Skeletal muscle tissue (tissue), 4 donors: ENCODE results near the gene CELA2B. TPM values are rescaled to one million over a fixed set of nuclear protein-coding genes. Genes with fewer than 3 reads are reported as not detected.
"Not testable (repeated sequence)": the region's sequence is repeated elsewhere in the genome, so short reads cannot be mapped to it uniquely, and the experiment has no call there.

ENCODE experiments used
- H3K27ac ChIP-seq: one replicate; pipeline ENCODE4 v1.7.0; 2013; ENCODE audit warnings: mild to moderate bottlenecking, low read depth, low read length, inconsistent platforms
- H3K27me3 ChIP-seq, 3 donors: one replicate each; pipeline ENCODE4 v1.7.0; 2013; ENCODE audit warnings: low read length in 3 of 3; ENCODE audit not compliant: control insufficient read depth in 3 of 3, insufficient read depth in 3 of 3
- H3K36me3 ChIP-seq, 3 donors: one replicate each; pipeline ENCODE4 v1.7.0; 2013; ENCODE audit warnings: low read length in 3 of 3; ENCODE audit not compliant: control insufficient read depth in 3 of 3, insufficient read depth in 3 of 3
- H3K4me1 ChIP-seq, 3 donors: one replicate each; pipeline ENCODE4 v1.7.0; 2013; ENCODE audit warnings: low read length in 3 of 3, mild to moderate bottlenecking in 3 of 3; ENCODE audit not compliant: control insufficient read depth in 3 of 3, insufficient read depth in 3 of 3
- H3K4me3 ChIP-seq, 3 donors: one replicate each; pipeline ENCODE4 v1.7.0; 2013; ENCODE audit warnings: low read length in 3 of 3
- H3K9ac ChIP-seq, 3 donors: one replicate each; pipeline ENCODE4 v1.7.0; 2013; ENCODE audit warnings: low read length in 3 of 3, mild to moderate bottlenecking in 3 of 3, moderate library complexity in 2 of 3, low read depth in 1 of 3
- H3K9me3 ChIP-seq, 3 donors: one replicate each; pipeline ENCODE4 v1.7.0; 2013; ENCODE audit warnings: low read length in 3 of 3; ENCODE audit not compliant: control insufficient read depth in 3 of 3
- total RNA-seq: library from RNA; depleted of rRNA; stranded (reverse); fragments of >200 nt; gene quantifications from one replicate; pipeline ENCODE4 v1.2.3, GENCODE V29; 2014
- donor health status: Osteomylitis.

CELA2B gene
- total RNA-seq, 1 donor from 2014 or later = 1.6 TPM

DNA sequence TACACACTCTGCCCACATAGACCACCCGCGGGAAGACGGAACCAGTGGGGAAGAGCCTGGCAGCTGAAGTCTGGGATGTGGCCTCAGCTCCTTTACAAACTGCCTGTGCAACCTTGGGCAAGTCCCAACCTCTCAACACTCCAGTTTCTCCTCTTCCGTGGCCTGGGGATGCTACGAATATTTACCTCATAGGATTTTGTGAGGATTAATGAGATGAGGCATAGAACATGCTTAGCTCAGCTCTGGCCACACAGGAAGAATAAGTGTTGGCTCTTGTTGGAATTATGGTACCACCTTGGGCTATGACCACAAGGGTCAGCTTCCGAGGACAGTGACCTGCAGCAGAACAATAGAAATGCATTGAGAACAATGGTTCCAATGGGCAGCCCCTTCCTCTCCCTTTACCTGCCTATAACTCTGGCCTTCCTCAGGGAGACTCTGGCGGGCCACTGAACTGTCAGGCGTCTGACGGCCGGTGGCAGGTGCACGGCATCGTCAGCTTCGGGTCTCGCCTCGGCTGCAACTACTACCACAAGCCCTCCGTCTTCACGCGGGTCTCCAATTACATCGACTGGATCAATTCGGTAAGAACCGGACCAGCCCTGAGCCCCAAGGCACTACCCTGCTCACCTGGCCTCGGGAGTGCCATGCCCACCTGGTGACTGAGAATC lies 8.8 kb upstream of the CELA2B start:
- not testable (repeated sequence) for H3K27me3 ChIP-seq, H3K27ac ChIP-seq, H3K36me3 ChIP-seq, H3K9ac ChIP-seq, H3K4me1 ChIP-seq, H3K9me3 ChIP-seq, H3K4me3 ChIP-seq

DNA sequence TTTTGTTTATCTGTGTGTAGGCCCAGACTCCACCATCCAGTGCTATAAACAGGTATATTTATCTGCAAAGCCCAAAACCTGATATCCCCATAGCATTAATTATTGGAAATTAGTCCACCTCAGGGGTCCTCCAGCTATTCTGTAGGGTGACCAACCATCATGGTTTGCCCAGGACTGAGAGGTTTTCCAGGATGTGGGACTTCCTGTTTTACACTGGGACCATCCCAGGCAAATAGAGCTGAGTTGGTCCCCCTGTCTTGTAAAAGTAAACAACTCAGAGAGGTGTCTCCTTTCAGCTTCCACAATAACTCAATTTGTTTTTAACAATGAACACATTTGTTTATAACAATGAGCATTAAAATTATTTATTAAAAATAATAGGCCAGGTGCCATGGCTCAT lies 7.8 kb upstream of the CELA2B start:
- H3K36me3 ChIP-seq = no peaks in the 10 kb centered on the region
- H3K4me3 ChIP-seq = no peak overlapping the region
- H3K27ac ChIP-seq = no peak overlapping the region
- no peaks in the 10 kb centered on the region for H3K4me1 ChIP-seq
- no peaks in the 10 kb centered on the region for H3K9me3 ChIP-seq
- H3K9ac ChIP-seq = no peak overlapping the region
- peaks cover 0 to 8% (median 0%) of the 10 kb centered on the region in 3 donors for H3K27me3 ChIP-seq

DNA sequence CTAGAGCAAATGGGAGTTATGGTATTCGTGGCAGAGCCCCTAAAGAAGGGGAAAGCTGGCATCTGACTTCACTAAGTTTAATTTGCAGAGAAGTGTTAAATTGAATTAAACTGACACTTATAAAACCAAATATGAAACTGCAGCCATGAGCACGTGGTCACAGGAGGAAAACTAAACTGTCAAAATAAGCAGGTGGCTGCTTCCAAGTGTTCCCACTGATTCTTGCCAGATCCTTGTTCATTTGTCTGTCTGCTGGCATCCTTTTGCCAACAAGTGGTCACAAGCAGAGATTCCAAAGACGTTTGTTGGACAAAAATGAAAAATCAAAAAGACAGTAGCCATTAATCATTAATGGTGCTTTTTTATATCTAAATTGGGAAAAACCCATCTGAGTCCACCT lies 6.5 kb upstream of the CELA2B start:
- Histone ChIP-seq H3K9me3 (no peaks in the 10 kb centered on the region), H3K27ac (no peak overlapping the region), H3K27me3 (peaks cover 0 to 8% (median 0%) of the 10 kb centered on the region in 3 donors), H3K4me1 (no peaks in the 10 kb centered on the region), H3K4me3 (no peak overlapping the region), H3K9ac (no peak overlapping the region), H3K36me3 (no peaks in the 10 kb centered on the region)

DNA sequence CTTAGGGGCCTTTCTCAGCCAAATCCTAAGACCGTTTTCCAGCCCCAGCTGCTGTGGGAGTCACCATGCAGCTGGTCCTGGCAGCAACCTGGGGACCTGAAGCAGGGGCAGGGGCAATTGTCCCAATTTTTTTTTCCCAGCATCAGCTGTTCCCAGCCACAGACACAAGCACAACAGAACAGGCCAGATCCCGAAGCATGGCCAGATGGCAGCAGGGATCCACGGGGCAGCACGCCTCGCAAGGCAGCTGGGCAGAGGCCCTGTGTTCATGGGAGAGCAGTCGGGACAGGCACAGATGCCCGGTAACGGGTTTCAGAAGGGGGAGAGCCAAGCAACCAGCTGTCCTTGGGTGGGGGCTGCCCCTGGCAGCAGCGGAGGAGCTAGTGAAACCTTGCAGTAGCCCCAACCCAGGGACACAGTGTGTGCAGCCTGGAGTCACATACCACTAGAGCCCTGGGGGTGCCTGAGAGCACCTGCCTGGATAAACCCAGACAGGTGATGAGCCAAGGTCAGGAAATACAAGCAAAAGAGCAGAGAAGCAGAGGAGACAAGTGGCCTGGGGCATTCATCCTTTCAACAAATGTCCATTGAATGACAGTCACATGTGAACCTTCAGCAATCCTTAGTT lies 6.0 kb upstream of the CELA2B start:
- not testable (repeated sequence) for H3K4me1 ChIP-seq, H3K9me3 ChIP-seq, H3K27me3 ChIP-seq, H3K36me3 ChIP-seq, H3K27ac ChIP-seq, H3K4me3 ChIP-seq, H3K9ac ChIP-seq

DNA sequence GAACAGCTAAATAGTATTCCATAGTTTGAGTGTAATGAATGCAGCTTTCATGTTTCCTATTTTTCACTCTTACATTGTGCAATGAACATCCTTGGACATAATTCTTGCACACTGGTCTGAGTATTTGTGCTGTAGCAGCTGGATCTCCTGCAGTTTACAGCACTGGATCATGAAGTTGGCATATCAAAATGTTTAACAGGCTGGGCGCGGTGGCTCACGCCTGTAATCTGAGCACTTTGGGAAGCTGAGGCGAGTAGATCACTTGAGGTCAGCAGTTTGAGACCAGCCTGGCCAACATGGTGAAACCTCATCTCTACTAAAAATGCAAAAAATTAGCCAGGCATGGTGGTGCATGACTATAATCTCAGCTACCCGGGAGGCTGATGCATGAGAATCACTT lies 4.8 kb upstream of the CELA2B start:
- not testable (repeated sequence) for H3K4me1 ChIP-seq, H3K36me3 ChIP-seq, H3K4me3 ChIP-seq, H3K9me3 ChIP-seq, H3K27me3 ChIP-seq, H3K27ac ChIP-seq, H3K9ac ChIP-seq

DNA sequence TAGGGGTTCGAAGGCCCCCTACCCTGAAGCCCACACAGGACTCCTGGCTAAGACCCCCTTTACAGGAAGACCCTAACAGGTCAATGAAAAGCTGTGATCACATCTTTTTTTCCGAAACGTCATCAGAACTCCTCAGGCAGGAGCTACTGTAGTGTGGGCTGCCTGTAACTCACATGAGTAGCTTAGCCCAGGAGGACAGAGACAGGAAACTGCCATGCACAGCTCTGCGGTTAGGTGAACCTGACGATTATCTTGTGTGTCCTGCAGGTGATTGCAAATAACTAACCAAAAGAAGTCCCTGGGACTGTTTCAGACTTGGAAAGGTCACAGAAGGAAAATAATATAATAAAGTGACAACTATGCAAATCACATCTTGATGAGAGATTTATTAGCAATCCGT lies 4.2 kb upstream of the CELA2B start:
- not testable (repeated sequence) for H3K4me1 ChIP-seq, H3K9me3 ChIP-seq, H3K27ac ChIP-seq, H3K9ac ChIP-seq, H3K27me3 ChIP-seq, H3K36me3 ChIP-seq, H3K4me3 ChIP-seq

DNA sequence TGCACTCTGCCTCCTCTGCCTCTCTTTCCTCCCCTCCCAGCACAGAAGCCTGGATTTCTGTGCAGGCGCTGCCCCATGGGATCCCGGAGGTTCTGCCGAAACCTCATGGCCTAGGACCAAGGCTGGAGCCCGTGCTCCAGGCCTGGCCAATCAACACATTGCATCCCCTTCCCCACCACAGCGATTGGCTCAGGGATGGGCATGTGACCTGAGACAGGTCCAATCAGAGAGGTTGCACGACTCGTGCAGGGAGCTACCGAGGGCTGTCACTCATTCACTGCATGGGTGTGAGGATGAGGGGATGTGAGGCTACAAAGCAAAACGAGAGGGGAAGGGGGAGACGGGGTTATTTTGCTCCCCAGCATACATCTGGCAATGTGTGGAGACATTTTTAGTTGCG lies 3.3 kb upstream of the CELA2B start:
- Histone ChIP-seq H3K36me3 (no peaks in the 10 kb centered on the region), H3K4me3 (no peak overlapping the region), H3K4me1 (no peaks in the 10 kb centered on the region), H3K9ac (no peak overlapping the region), H3K9me3 (no peaks in the 10 kb centered on the region), H3K27ac (no peak overlapping the region), H3K27me3 (peaks cover 0 to 8% (median 0%) of the 10 kb centered on the region in 3 donors)

DNA sequence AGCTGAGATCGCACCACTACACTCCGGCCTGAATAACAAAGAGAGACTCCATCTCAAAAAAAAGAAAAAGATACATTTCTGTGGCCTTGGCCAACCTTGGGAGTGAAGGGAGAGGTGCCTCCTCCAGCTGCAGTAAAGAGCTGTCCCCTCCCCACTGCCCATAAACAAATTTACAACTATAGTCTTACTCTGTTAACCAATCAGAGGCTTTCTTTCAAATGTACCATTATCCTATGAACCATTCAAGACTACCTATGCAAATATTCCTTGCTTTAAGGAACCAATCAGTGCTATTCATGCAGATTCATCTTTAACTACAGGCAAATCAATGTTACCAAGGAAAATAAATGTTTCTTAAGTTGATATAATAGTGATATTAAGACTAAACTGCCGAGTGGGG lies 1.0 kb downstream of the CELA2B start:
- H3K4me1 ChIP-seq = no peaks in the 10 kb centered on the region
- H3K27ac ChIP-seq = no peak overlapping the region
- H3K36me3 ChIP-seq = no peaks in the 10 kb centered on the region
- no peak overlapping the region for H3K9ac ChIP-seq
- H3K9me3 ChIP-seq = no peaks in the 10 kb centered on the region
- H3K4me3 ChIP-seq = no peak overlapping the region
- peaks cover 0 to 8% (median 0%) of the 10 kb centered on the region in 3 donors for H3K27me3 ChIP-seq

DNA sequence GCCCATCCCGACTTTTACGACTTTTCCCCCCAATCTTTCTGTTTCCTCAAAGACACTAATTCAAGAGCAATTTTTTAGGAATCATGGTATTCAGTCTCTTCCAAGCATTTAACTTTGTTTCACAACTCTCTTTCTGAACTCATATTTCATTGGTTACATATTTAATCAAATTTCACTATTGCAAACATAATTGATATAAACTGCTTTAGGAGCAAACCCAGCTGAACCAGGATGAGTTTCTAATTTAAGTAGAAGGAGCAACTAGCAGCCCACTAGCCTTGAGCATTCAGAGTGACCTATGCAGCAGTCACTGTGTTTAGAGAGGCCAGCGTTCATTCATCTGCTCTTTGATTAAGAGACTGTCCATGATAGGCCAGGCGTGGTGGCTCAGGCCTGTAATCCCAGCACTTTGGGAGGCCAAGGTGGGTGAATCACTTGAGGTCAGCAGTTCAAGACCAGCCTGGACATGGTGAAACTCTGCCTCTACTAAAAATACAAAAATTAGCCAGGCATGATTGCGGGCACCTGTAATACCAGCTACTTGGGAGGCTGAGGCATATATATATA lies 1.8 kb downstream of the CELA2B start:
- Histone ChIP-seq H3K9me3 (no peaks in the 10 kb centered on the region), H3K36me3 (no peaks in the 10 kb centered on the region), H3K27me3 (peaks cover 0 to 4% (median 0%) of the 10 kb centered on the region in 3 donors), H3K27ac (no peak overlapping the region), H3K4me3 (no peak overlapping the region), H3K4me1 (no peaks in the 10 kb centered on the region), H3K9ac (no peak overlapping the region)

DNA sequence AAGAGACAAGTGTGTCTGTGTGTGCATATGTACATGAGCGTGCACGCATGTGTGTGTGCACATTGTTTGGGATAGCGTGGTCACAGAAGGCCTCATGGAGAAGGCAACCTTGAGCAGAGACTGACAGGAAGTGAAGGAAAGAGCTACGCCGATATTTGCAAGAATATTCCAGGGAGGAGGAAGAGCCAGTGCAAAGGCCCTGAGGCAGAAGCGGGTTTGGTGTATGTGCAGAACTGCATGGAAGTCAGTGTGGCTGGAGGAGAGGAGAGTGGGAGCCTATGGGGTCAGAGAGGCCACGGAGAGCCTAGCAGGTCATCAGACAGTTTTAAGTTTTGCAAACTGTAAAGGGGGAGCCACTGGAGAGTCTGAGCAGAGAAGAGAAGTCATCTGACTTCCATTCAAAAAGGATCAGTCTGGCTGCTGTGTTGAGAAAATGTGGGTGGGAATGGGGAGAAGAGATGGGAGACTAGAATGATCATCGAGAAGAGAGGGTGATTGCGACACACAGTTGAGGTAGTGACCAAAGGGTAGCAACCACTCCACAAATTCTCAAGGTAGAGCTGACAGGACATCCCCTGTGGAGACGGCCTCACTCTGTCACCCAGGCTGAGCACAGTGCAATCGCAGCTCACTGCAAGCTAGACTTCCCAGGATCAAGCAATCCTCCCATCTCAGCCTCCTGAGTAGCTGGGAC lies 3.9 kb downstream of the CELA2B start:
- Histone ChIP-seq H3K9ac (no peak overlapping the region), H3K36me3 (no peaks in the 10 kb centered on the region), H3K27me3 (no peaks in the 10 kb centered on the region)

More for the DNA sequence above, 3.9 kb downstream of the CELA2B start:
- Histone ChIP-seq H3K9me3 (no peaks in the 10 kb centered on the region), H3K4me3 (no peak overlapping the region), H3K4me1 (no peaks in the 10 kb centered on the region), H3K27ac (no peak overlapping the region)
